ENCODE measurements around the gene HAPLN2. TPM values are rescaled to one million over a fixed set of nuclear protein-coding genes. Genes with fewer than 3 reads are reported as not detected.

Gene HAPLN2
- total and polyA plus RNA-seq, 2 of the 4 experiments (the other 2 are of a cell fraction): not detected

GRCh38 chr1:156658945-156659574, 39.8 kb downstream of the HAPLN2 start:
- Histone ChIP-seq H3K56ac (ENCODE audit: extremely low read depth, insufficient read depth, low read length) (no peak overlapping the region), H2AK5ac (ENCODE audit: low read depth, low read length) (peak overlapping the region; percentile 52; the same call in 1 of the 2 replicates), H2BK15ac (ENCODE audit: low read depth, low read length) (no peak overlapping the region), H3K9me1 (ENCODE audit: insufficient read depth, low read length) (peaks cover 16% of the 10 kb centered on the region), H3K4ac (ENCODE audit: low read depth, low read length) (no peak overlapping the region), H2BK20ac (ENCODE audit: low read depth, low read length) (no peak overlapping the region), H3K4me1 (ENCODE audit: control insufficient read depth, insufficient read depth, low read length) (peaks cover 38% of the 10 kb centered on the region), H4K8ac (ENCODE audit: low read depth in 2 of 2, low read length in 2 of 2) (0 out of 4 replicates have a peak overlapping the region, but pooled peaks of 1 of the 2 experiments have one; percentile 72), H2BK5ac (ENCODE audit: low read depth, low read length, poor library complexity, severe bottlenecking) (no peak overlapping the region), H2AFZ (replicated peaks; ENCODE audit: low read length, poor library complexity) (no peak overlapping the region), H3K36me3 (ENCODE audit: control insufficient read depth, insufficient read depth, low read length) (no peaks in the 10 kb centered on the region), H3K4me3 (ENCODE audit: insufficient read depth, low read depth, low read length) (no peak overlapping the region), H4K5ac (ENCODE audit: low read depth, low read length) (no peak overlapping the region), H4K20me1 (ENCODE audit: insufficient read depth, low read length) (0 out of 2 replicates have a peak, but pooled peaks cover 8% of the 10 kb centered on the region), H3K9ac (ENCODE audit: low read depth, low read length) (no peak overlapping the region), H3K27ac (ENCODE audit: insufficient read depth, low read length) (no peak overlapping the region), H3K23ac (ENCODE audit: low read depth, low read length) (no peak overlapping the region), H2AK9ac (replicated peaks; ENCODE audit: low read depth, low read length, poor library complexity) (no peak overlapping the region), H3K9me3 (ENCODE audit: control insufficient read depth, insufficient read depth, low read length) (no peaks in the 10 kb centered on the region), H3K18ac (ENCODE audit: low read depth, low read length) (no peak overlapping the region), H3K14ac (replicated peaks; ENCODE audit: low read depth, low read length) (no peak overlapping the region; the same call in 1 of the 2 replicates), H2BK120ac (ENCODE audit: low read depth, low read length) (no peak overlapping the region), H3K79me1 (ENCODE audit: low read depth in 1 of 2, low read length in 2 of 2) (peaks cover 0 to 18% of the 10 kb centered on the region in 2 experiments; a peak in 2 of 4 replicates), H3K27me3 (ENCODE audit: control insufficient read depth, insufficient read depth, low read length) (peaks cover 27% of the 10 kb centered on the region), H4K91ac (ENCODE audit: insufficient read depth, low read depth, low read length) (no peak overlapping the region), H3K4me2 (ENCODE audit: low read depth, low read length) (no peak overlapping the region)
- DNase-seq (no peak), ATAC-seq (ENCODE audit: low read depth) (no peak)
- no peak for TF ChIP-seq MAZ (IDR thresholded peaks at IDR 0.05; ENCODE audit: borderline replicate concordance, low read depth, low read length)
- no peak for TF ChIP-seq FOS (IDR thresholded peaks at IDR 0.05; ENCODE audit: low read depth, low read length)
- no peak for TF ChIP-seq MAFK (IDR thresholded peaks at IDR 0.05; ENCODE audit: low read depth, low read length)
- no peak for TF ChIP-seq BHLHE40 (IDR thresholded peaks at IDR 0.05; ENCODE audit: low read depth, low read length)
- TF ChIP-seq RFX5 (IDR thresholded peaks at IDR 0.05; ENCODE audit: low read depth, low read length): no peak
- no peak for TF ChIP-seq CTCF (conservative IDR thresholded peaks at IDR 0.05; ENCODE audit: low read depth, low read length)
- no peak for TF ChIP-seq CHD1 (IDR thresholded peaks at IDR 0.05; ENCODE audit: low read depth, low read length)
- TF ChIP-seq MXI1 (IDR thresholded peaks at IDR 0.05; ENCODE audit: borderline replicate concordance, low read depth, low read length): no peak
- no peak for TF ChIP-seq NFE2L2 (IDR thresholded peaks at IDR 0.05; ENCODE audit: low read depth, low read length)
- no peak for TF ChIP-seq POLR2A (IDR thresholded peaks at IDR 0.05; ENCODE audit: low read depth, low read length)
- TF ChIP-seq SMC3 (IDR thresholded peaks at IDR 0.05; ENCODE audit: low read depth, low read length): no peak
- CTCF ChIA-PET: interaction anchor here (0.6 to 1.3 kb wide), 5 partner anchors 17 to 35 kb away, joined by 3 to 25 read pairs (median 4); partner anchors contain the start of genes BCAN and NES
- dilution Hi-C loops (cut with HindIII; ENCODE audit: low sequenced_read_pairs, unreplicated experiment): no loop called here
- in situ Hi-C loops (cut with MboI; ENCODE audit: low sequenced_read_pairs): loop anchor here (5.0 kb wide), 1 partner anchor 37 kb away; no protein-coding TSS in a partner anchor
- intact Hi-C loops (cut with micrococcal nuclease): no loop called here
- POLR2A ChIA-PET (ENCODE audit: unreplicated experiment): no interaction called here
- BruUV-seq (replicated peaks): no TSS peak
- no CpG with 5 or more reads among the region's 10 CpGs for whole genome bisulfite sequencing, 2 experiments (ENCODE audit: extremely low coverage in 2 of 2, insufficient read length in 1 of 2)

Data from IMR-90 (cell line).